ENCODE results near the gene C1orf210.

DNA sequence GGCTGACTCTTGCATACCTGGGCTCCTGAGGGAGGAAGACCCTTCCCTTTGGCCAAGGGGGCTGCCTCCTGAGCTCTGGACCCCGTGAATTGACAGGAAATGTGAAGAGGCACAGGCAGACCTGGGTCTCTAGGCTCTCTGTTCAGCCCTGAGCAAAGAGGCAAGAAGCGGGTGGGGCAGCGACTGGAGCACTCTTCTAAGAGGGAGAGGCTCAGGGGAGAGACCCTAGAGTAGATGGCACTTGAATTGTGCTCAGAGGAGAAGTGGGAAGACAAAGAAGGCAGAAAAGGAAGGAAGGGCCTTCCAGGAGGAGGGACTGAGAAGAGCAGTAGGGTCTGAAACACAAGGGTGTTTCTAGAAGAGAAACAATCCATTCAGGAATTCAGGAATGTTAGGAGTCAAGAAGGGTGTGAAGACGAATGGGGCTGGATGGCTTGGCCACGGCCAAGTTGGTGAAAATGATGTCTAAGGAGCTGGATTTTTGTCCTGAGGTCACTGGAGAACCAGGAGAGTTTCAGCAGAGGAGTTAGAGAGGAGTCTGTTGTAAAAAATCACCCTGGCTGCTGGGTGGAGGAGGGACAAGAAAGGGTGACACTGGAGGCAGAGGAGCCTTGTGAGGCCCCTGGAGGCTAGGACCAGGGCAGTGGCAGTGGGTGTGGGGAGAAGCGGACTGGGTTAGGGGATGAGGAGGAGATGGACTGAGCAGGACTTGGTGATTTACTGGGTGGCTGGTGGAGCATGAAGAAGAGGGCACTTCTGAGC lies 20.7 kb upstream of the C1orf210 start:
- TF ChIP-seq, protein P1, sequence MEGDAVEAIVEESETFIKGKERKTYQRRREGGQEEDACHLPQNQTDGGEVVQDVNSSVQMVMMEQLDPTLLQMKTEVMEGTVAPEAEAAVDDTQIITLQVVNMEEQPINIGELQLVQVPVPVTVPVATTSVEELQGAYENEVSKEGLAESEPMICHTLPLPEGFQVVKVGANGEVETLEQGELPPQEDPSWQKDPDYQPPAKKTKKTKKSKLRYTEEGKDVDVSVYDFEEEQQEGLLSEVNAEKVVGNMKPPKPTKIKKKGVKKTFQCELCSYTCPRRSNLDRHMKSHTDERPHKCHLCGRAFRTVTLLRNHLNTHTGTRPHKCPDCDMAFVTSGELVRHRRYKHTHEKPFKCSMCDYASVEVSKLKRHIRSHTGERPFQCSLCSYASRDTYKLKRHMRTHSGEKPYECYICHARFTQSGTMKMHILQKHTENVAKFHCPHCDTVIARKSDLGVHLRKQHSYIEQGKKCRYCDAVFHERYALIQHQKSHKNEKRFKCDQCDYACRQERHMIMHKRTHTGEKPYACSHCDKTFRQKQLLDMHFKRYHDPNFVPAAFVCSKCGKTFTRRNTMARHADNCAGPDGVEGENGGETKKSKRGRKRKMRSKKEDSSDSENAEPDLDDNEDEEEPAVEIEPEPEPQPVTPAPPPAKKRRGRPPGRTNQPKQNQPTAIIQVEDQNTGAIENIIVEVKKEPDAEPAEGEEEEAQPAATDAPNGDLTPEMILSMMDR (conservative IDR thresholded peaks at IDR 0.05; ENCODE audit: low read depth, low read length), result no peak
- TF ChIP-seq MAZ (IDR thresholded peaks at IDR 0.05; ENCODE audit: borderline replicate concordance, low read depth, low read length) (no peak), POLR2A (IDR thresholded peaks at IDR 0.05; ENCODE audit: low read depth, low read length) (no peak), SMC3 (IDR thresholded peaks at IDR 0.05; ENCODE audit: low read depth, low read length) (no peak), RAD21 (IDR thresholded peaks at IDR 0.05; ENCODE audit: low read length) (no peak), MXI1 (IDR thresholded peaks at IDR 0.05; ENCODE audit: borderline replicate concordance, low read depth, low read length) (no peak), FOS (IDR thresholded peaks at IDR 0.05; ENCODE audit: low read depth, low read length) (no peak), RCOR1 (IDR thresholded peaks at IDR 0.05; ENCODE audit: insufficient replicate concordance, low read length) (no peak), CEBPB (IDR thresholded peaks at IDR 0.05; ENCODE audit: low read depth, low read length) (no peak)
